ENCODE data around the gene ADARB1.

ADARB1 gene

DNA sequence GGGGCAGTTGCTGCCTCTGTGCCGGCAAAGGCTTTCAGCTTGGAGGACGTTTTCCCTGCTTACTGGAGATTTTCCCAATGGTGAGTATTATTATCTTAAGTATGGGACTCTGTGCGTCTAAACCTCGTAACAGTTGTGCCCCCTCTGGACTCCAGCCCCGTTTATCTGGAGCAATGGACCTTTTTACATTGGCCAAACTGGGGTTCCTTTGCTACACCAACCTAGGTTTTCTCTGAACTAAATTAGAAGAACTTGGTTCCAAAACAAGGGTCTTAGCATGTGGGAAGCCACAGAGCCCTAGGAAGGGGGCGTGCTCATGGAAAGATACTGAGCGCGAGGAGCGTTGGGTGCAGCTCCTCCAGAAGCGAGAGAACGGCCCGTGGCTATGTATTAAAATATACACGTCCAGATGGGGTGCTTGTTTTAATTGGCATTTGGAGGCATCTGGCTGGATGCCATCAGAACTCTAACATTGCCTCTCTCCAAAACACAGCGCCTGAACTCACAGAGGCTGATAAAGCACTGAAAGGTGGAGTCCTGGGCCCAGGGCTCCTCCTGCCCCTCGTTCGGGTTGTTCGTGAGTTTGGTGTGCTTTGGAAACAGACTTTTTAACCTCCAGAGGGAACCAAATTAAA is 184.9 kb downstream of the ADARB1 start:
- DNase-seq (ENCODE audit: insufficient read length) (no peak), FAIRE-seq (no peak)
- no peak for TF ChIP-seq POLR2A (IDR thresholded peaks at IDR 0.05; ENCODE audit: low read depth, low read length)
- TF ChIP-seq TAF1 (IDR thresholded peaks at IDR 0.05; ENCODE audit: borderline replicate concordance, low read depth, low read length): no peak
- TF ChIP-seq POLR2AphosphoS5 (IDR thresholded peaks at IDR 0.05; ENCODE audit: low read depth, low read length): no peak

DNA sequence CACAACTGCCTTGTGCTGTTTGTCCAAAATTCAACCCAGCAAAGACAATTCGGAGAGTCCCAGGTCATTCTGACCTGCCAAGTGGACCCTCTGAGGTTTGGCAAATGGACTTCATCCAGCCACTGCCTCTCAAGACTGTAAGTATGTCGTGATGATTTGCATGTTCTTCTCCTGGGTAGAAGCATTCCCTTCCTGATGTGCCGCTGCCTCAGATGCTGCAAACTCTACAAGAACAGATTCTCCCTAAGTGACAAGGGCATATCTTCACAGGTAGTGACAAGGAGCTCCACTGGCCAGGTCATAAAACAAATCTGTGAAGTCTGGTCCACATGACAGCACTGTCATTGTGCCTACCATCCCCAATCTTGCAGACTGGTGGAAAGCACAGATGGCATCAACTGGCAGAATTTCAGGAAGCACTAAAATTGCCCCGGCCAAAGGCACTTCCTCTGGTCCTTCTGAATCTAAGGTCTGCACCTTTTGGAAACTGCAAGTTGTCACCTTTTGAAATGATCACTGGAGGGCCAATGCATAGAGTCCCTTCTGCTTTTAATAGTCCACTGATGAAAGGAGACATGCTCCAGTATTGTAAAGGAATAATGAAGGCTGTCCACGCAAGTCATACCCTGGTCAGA is 185.9 kb downstream of the ADARB1 start:
- TF ChIP-seq POLR2AphosphoS5 (IDR thresholded peaks at IDR 0.05; ENCODE audit: low read depth, low read length) (no peak), TAF1 (IDR thresholded peaks at IDR 0.05; ENCODE audit: borderline replicate concordance, low read depth, low read length) (no peak), POLR2A (IDR thresholded peaks at IDR 0.05; ENCODE audit: low read depth, low read length) (no peak)
- FAIRE-seq: no peak

DNA sequence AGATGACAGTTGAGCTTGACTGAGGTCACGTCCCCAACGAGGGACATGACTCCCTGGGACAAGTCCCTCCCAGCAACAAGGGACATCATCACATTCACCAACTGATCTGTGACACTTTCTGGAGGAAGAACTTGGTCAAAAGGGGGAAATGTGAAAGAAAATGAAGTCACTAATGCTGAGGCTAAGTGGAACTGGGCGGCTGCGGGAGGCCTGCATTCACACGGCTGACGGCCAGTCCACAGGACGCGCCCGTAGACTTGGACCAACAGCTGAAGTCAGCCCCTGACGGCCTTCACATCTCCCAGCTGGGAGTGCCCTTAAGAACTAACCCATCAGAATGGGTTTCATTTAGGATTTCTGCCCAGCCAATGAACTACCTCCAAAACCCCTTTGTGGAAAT is 186.7 kb downstream of the ADARB1 start:
- TF ChIP-seq TAF1 (IDR thresholded peaks at IDR 0.05; ENCODE audit: borderline replicate concordance, low read depth, low read length): no peak
- no peak for TF ChIP-seq POLR2A (IDR thresholded peaks at IDR 0.05; ENCODE audit: low read depth, low read length)
- TF ChIP-seq POLR2AphosphoS5 (IDR thresholded peaks at IDR 0.05; ENCODE audit: low read depth, low read length): no peak
- no peak for DNase-seq (ENCODE audit: insufficient read length)
- FAIRE-seq: no peak

More for the DNA sequence above, 185.9 kb downstream of the ADARB1 start:
- no peak for DNase-seq (ENCODE audit: insufficient read length)

DNA sequence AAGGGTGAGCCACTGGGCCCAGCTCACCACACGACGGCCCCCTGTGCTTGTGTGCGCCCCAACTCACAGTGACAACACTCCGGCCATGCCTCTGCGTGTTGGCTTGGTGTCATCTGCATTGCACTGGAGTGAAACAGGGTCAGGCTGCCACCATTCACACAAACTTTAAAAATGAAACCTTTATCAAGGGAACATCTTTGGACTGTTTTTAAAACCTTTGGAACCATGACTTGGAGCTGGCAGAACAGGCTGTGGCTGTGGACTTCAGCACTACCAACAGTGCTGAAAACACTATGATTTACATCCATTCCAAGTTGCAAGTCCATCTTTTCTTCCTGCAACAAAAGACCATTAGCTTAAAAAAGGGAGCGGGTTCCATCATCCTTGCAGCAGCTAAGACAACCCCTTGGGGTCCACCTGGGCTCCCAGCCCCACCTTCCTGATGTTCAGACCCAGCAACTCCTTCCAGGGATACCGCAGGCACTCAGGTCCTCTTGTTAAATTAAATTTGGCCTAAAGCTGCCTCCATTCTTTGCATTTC is 187.7 kb downstream of the ADARB1 start:
- FAIRE-seq: no peak
- no peak for TF ChIP-seq POLR2A (IDR thresholded peaks at IDR 0.05; ENCODE audit: low read depth, low read length)
- no peak for TF ChIP-seq TAF1 (IDR thresholded peaks at IDR 0.05; ENCODE audit: borderline replicate concordance, low read depth, low read length)
- no peak for TF ChIP-seq POLR2AphosphoS5 (IDR thresholded peaks at IDR 0.05; ENCODE audit: low read depth, low read length)
- DNase-seq (ENCODE audit: insufficient read length): no peak

DNA sequence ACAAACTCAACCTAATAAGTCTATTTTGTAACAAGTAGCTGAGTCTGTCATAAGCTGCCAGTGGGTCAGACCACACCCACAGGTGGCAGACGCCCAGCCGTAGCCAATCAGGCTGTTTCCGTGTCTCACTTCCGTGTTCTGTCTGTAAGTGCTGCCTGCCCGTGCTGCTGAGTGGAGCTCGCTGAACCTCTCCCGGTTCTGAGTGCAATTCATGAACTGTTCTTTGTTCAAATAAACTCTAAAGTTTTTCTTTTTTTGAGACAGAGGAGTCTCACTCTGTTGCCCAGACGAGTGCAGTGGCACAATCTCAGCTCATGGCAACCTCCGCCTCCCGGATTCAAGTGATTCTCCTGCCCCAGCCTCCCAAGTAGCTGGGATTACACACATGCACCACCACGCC is 188.2 kb downstream of the ADARB1 start:
- DNase-seq (ENCODE audit: insufficient read length) (no peak), FAIRE-seq (no peak)
- TF ChIP-seq POLR2AphosphoS5 (IDR thresholded peaks at IDR 0.05; ENCODE audit: low read depth, low read length) (no peak), POLR2A (IDR thresholded peaks at IDR 0.05; ENCODE audit: low read depth, low read length) (no peak), TAF1 (IDR thresholded peaks at IDR 0.05; ENCODE audit: borderline replicate concordance, low read depth, low read length) (no peak)

DNA sequence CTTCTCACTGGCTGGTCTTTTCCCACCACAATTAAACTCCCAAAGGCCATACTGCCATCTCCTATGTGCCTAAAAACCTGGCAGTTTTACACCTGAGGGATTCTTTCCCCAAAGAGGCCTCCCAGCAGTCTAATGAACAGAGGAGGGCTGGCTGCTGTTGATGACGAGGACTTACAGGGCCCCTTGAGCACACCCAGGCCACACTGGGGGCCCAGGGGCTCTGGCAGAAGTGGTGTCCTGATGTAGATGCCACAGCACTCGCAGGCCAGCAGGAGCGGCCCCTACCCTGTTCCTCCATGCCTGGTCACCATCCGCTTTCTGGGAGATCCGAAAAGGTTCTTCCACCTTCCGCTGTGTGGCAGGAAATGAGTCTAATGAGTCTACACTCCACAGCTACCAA is 189.2 kb downstream of the ADARB1 start:
- FAIRE-seq: no peak
- TF ChIP-seq POLR2A (IDR thresholded peaks at IDR 0.05; ENCODE audit: low read depth, low read length) (no peak), TAF1 (IDR thresholded peaks at IDR 0.05; ENCODE audit: borderline replicate concordance, low read depth, low read length) (no peak), POLR2AphosphoS5 (IDR thresholded peaks at IDR 0.05; ENCODE audit: low read depth, low read length) (no peak)
- DNase-seq (ENCODE audit: insufficient read length): no peak

DNA sequence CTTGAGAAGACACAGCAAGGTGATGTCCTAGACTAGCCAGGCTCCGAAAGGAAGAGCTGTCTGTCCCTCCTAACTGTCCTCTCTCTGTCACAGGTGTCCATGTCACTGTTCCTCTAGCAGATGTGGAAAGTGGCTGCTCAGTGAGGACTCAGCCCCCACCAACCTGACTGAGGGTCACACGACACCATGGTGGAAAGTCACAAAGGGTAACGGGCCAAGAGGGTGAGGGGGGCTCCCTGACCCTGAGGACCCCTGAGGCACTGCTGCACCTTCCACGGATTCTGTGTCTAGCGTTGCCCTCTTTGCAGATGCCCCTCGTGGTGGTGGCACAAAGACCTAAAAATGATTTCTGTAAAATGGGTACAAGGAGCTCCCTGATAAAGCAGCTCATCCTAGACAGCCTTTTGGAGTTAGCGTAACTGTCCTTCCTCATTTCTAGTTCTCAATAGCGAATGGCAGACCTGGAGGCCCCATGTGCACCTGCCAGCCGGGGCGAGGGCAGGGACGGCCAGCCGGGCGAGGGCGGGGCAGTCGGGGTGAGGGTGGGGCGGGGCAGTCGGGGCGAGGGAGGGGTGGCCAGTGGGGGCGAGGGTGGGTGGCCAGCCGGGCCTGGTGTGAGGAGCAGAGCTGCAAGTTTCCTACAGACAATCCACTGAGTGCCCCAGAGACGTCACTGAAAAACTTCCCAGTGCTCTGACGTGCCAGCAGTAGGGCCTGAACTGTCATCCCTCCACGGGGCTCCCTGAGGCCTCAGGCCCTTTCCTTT is 189.9 kb downstream of the ADARB1 start:
- no peak for FAIRE-seq
- TF ChIP-seq POLR2AphosphoS5 (IDR thresholded peaks at IDR 0.05; ENCODE audit: low read depth, low read length) (no peak), POLR2A (IDR thresholded peaks at IDR 0.05; ENCODE audit: low read depth, low read length) (no peak), TAF1 (IDR thresholded peaks at IDR 0.05; ENCODE audit: borderline replicate concordance, low read depth, low read length) (no peak)

DNA sequence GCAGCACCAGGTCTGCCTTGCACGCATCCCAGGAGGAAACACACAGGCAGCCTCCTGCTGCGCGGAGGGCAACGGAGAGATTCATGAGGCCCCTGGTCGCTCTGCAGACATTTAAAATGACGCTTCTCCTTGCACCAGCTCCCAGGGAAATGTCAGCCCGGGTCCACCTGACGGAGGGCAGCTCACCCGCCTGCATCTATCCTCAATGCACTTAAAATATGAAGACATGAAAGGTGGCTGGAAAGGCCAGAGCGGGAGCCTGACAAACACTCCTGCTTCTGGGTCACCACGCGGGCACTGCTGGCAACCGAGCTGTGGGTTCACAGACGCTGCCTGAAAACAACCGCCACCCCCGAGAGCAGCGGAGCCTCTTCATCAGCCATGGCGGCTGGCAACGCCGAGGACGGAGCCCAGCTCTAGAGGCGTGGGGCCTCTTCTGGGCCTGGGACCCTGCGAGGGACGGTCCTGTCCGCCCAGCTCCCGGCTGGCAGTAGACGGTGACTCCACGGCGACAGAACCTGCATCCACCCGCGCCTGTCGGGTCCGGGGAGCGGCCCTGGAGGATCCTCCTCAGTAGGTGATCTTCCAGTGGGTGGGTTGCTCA is 190.6 kb downstream of the ADARB1 start:
- FAIRE-seq (no peak), DNase-seq (ENCODE audit: insufficient read length) (no peak)
- no peak for TF ChIP-seq TAF1 (IDR thresholded peaks at IDR 0.05; ENCODE audit: borderline replicate concordance, low read depth, low read length)
- no peak for TF ChIP-seq POLR2A (IDR thresholded peaks at IDR 0.05; ENCODE audit: low read depth, low read length)
- no peak for TF ChIP-seq POLR2AphosphoS5 (IDR thresholded peaks at IDR 0.05; ENCODE audit: low read depth, low read length)

More for the DNA sequence above, 189.9 kb downstream of the ADARB1 start:
- DNase-seq (ENCODE audit: insufficient read length): no peak

DNA sequence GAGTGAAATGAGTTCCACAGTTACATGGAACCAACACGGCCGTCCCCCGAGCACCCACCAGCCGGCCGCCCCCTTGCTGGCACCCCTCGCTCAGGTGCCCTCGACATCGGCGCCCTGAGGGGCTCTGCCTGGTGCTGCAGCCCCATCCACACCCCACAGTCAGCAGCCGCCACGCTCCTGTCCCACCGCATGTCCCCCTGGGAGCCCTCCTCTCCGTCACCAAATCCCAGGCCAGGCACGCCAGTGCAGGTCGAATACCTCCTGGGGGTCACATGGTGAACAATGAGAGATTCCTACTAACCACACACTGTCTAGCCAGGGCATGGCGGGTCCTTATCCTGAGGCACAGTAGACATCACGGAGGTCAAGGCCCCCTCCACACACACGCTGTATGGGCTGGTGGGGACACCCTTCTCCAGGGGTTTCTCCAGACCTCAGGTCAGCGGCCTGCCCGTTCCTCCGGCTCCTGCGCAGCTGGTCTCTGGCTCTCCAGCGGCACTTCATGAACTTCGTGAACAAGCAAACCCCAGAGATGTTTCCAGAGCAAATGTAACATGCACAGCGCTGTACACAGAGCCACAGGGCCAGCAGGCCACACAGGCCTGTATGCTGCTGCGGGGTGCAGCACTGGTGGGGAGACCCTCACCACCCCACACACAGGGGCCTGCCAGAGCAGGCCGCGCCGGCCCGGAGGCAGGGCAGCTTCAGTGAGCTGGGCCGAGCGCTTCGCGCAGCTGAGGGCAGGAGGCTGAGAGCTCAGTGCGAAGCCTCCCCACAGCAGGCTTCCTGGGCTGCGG is 191.5 kb downstream of the ADARB1 start:
- FAIRE-seq: no peak
- DNase-seq (ENCODE audit: insufficient read length): no peak
- TF ChIP-seq POLR2A (IDR thresholded peaks at IDR 0.05; ENCODE audit: low read depth, low read length) (no peak), POLR2AphosphoS5 (IDR thresholded peaks at IDR 0.05; ENCODE audit: low read depth, low read length) (no peak), TAF1 (IDR thresholded peaks at IDR 0.05; ENCODE audit: borderline replicate concordance, low read depth, low read length) (no peak)

DNA sequence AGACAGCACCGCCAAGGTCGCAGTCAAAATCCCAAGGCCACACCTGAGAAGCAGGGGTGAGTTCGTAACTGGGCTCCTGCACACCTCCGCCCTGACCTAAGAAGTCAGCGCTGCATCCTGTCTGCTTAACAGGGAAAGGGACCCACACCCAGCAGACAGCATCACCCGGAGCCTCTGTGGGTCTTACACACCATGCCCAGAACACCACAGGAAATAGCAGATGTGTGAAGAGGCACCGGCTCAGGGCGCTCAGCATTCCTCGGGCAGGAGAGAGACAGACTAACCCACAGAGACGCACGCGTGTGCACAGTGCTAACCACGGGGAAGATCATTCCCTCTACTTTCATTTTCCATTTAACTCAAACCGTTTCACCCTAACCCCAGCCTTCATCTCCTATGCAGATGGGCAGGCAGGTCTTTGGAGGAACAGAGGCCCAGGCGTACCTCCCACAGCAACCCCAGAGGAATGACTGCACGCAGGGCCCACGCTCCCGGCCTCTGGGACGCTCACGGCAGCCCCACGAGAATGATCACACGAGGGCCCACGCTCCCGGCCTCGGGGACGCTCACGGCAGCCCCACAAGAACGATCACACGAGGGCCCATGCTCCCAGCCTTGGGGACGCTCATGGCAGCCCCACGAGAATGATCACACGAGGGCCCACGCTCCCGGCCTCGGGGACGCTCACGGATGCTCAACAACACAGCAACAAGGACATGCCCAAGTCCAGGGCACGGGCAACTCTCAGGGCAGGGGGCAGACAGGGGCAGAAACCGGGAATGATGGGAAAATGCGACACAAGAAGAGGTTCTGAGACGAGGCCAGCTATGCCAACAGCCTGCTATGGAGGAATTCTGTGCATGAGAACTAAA is 192.4 kb downstream of the ADARB1 start:
- FAIRE-seq (no peak), DNase-seq (ENCODE audit: insufficient read length) (no peak)
- no peak for TF ChIP-seq POLR2A (IDR thresholded peaks at IDR 0.05; ENCODE audit: low read depth, low read length)
- no peak for TF ChIP-seq POLR2AphosphoS5 (IDR thresholded peaks at IDR 0.05; ENCODE audit: low read depth, low read length)
- no peak for TF ChIP-seq TAF1 (IDR thresholded peaks at IDR 0.05; ENCODE audit: borderline replicate concordance, low read depth, low read length)

Measured in GM12892 (cell line).